GF-D8 (cell line): Measurements from ENCODE around the gene OGT.
A peak's percentile ranks its signal among the peaks of the same experiment; 100 is the strongest.
"Not testable (repeated sequence)": the region's sequence is repeated elsewhere in the genome, so short reads cannot be mapped to it uniquely, and the experiment has no call there.

ENCODE experiments used
- DNase-seq: peaks from one replicate; lab custom pipeline; 2025; lab: John Stamatoyannopoulos, UW

The OGT gene

GRCh38 chrX:71586929-71587328, 54.0 kb downstream of the OGT start:
- no peak for DNase-seq

GRCh38 chrX:71593210-71593609, 60.3 kb downstream of the OGT start:
- DNase-seq = not testable (repeated sequence)

GRCh38 chrX:71599965-71600364, 67.1 kb downstream of the OGT start:
- DNase-seq = no peak

GRCh38 chrX:71603618-71604017, 70.7 kb downstream of the OGT start:
- no peak for DNase-seq

GRCh38 chrX:71604141-71604540, 71.2 kb downstream of the OGT start:
- DNase-seq = no peak

GRCh38 chrX:71604796-71605568, 72.1 kb downstream of the OGT start:
- DNase-seq = no peak

GRCh38 chrX:71606536-71607216, 73.8 kb downstream of the OGT start:
- no peak for DNase-seq

- no peak for DNase-seq
Observed at GRCh38 chrX:71607488-71607887, 74.6 kb downstream of the OGT start.

- no peak for DNase-seq
Observed at GRCh38 chrX:71609095-71609750, 76.3 kb downstream of the OGT start.

- not testable (repeated sequence) for DNase-seq
Observed at GRCh38 chrX:71611736-71612135, 78.8 kb downstream of the OGT start.

- DNase-seq = no peak
Observed at GRCh38 chrX:71612256-71612655, 79.4 kb downstream of the OGT start.

- DNase-seq = no peak
Observed at GRCh38 chrX:71615056-71615455, 82.2 kb downstream of the OGT start.

- DNase-seq = no peak
Observed at GRCh38 chrX:71615954-71616353, 83.0 kb downstream of the OGT start.

- no peak for DNase-seq
Observed at GRCh38 chrX:71616672-71617529, 84.0 kb downstream of the OGT start.

GRCh38 chrX:71617742-71618141, 84.8 kb downstream of the OGT start:
- DNase-seq = no peak

GRCh38 chrX:71618303-71618721, 85.4 kb downstream of the OGT start, which contains the start of gene CXCR3:
Gene CXCR3 (minus strand): TSS chrX:71618511. CDS start chrX:71618449, 62 bp downstream.
- peak; percentile 87 for DNase-seq

GRCh38 chrX:71618787-71619186, 85.9 kb downstream of the OGT start:
- no peak for DNase-seq

GRCh38 chrX:71619193-71619592, 86.3 kb downstream of the OGT start:
- DNase-seq = peak; percentile 25

GRCh38 chrX:71619986-71620385, 87.1 kb downstream of the OGT start:
- peak; percentile 6 for DNase-seq

- DNase-seq = no peak
Observed at GRCh38 chrX:71621603-71622002, 88.7 kb downstream of the OGT start.

GRCh38 chrX:71622032-71622575, 89.2 kb downstream of the OGT start:
- DNase-seq = no peak
